ENCODE measurements around the gene ARID1B. TPM values are rescaled to one million over a fixed set of nuclear protein-coding genes. Genes with fewer than 3 reads are reported as not detected.

The ARID1B gene
- total and polyA plus RNA-seq, 2 of the 4 experiments (the other 2 are of a cell fraction), result 14.5 to 20.1 TPM

DNA sequence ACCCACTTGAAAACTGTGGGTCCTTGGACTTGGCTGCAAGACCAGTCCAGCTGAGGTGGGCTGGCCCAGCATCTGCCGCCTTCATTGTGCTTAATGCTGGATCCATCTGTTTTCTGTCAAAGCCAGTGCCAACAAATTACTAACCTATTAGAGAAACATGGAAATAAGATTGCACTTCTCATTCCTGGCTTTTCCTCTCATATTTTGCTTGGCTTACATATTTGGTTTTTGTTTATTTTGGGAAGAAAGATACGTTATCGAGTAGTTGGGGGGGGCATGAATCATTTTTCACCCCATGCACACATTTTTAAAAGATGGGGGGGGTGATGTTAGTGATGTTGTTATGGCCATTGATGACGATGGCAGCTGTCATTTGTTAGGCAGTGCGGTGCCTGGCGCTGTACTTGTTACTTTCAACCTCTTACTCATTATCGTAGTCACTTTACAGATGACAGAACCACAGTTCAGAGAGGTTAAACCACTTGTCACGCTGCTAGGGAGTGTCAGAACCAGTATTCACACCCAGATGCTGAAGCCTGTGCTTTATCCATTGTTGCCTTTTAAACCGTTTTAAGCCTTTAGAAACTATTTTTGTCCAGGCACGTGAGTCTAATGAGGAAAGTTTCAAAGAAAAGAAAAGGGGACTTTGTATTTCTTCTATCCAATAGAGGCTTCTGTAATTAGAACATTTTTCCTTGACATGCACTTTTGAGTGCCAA, 366.2 kb downstream of the ARID1B start (continued):
- TF ChIP-seq RFX5 (IDR thresholded peaks at IDR 0.05; ENCODE audit: low read depth, low read length) (no peak), SMC3 (IDR thresholded peaks at IDR 0.05; ENCODE audit: low read depth, low read length) (no peak)

DNA sequence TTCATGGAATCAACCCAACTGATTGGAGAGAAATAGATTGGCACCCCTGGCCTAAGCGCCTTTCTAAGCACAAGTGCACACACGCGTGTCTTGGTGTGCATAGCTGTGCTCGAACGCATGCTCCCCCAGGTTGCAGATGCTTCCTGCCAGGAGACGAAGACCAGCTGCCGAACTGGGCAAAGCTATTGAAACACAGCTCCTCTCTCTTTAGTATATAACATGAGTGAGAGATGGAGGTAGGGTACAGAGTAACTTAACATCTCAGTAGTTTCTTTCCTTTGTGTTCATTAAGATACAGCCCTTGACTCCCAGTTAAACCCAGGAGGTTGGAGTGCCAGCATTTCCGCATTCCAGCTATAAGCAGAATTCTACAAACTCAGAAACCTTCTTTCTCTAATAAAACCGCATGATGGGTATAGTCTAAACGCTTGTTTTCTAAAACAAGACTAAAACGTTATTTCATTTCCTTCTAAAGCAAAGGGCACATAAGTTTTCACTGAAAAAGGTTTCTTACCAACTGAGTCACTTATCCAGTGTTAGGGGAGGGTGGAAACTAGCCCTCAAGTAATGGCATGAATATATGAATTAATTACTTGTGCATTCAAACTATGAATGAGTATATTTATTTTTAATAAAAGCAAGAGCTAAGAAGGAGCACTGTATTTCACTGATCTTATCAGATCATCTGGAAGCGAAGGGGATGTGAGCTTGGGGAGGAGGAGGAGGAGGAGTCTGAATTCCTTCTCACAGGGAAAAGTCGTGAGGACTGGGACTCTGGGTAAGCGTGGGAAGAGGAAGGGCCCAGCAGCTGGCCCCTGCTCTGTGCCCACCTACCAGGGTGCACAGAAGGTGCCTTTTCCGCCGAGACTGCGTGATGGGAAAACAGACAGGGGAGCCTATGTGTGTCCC, 367.0 kb downstream of the ARID1B start:
- Histone ChIP-seq H2AFZ (replicated peaks; ENCODE audit: low read length, poor library complexity) (no peak overlapping the region), H3K27ac (ENCODE audit: insufficient read depth, low read length) (peak overlapping the region; percentile 75), H2AK5ac (ENCODE audit: low read depth, low read length) (peak overlapping the region; percentile 71), H4K20me1 (ENCODE audit: insufficient read depth, low read length) (no peaks in the 10 kb centered on the region; the same call in 1 of the 2 replicates), H4K91ac (ENCODE audit: insufficient read depth, low read depth, low read length) (peak overlapping the region; percentile 60), H3K23ac (ENCODE audit: low read depth, low read length) (peak overlapping the region; percentile 1), H2BK5ac (ENCODE audit: low read depth, low read length, poor library complexity, severe bottlenecking) (peak overlapping the region; percentile 56), H3K4me2 (ENCODE audit: low read depth, low read length) (peak overlapping the region; percentile 67), H2BK15ac (ENCODE audit: low read depth, low read length) (0 out of 3 replicates have a peak overlapping the region, but pooled peaks have one; percentile 18), H3K4me1 (ENCODE audit: control insufficient read depth, insufficient read depth, low read length) (peaks cover 33% of the 10 kb centered on the region), H3K4ac (ENCODE audit: low read depth, low read length) (peak overlapping the region; percentile 63), H4K8ac (ENCODE audit: low read depth in 2 of 2, low read length in 2 of 2) (peak overlapping the region; percentile 7 to 58), H2BK120ac (ENCODE audit: low read depth, low read length) (peak overlapping the region; percentile 45), H3K56ac (ENCODE audit: extremely low read depth, insufficient read depth, low read length) (no peak overlapping the region), H2AK9ac (replicated peaks; ENCODE audit: low read depth, low read length, poor library complexity) (no peak overlapping the region), H2BK20ac (ENCODE audit: low read depth, low read length) (peak overlapping the region; percentile 40; the same call in 1 of the 2 replicates), H3K9me1 (ENCODE audit: insufficient read depth, low read length) (peaks cover 23% of the 10 kb centered on the region; the same call in 1 of the 2 replicates), H3K18ac (ENCODE audit: low read depth, low read length) (peak overlapping the region; percentile 66), H3K14ac (replicated peaks; ENCODE audit: low read depth, low read length) (peak overlapping the region; percentile 62; the same call in 1 of the 2 replicates), H3K4me3 (ENCODE audit: insufficient read depth, low read depth, low read length) (no peak overlapping the region), H3K9me3 (ENCODE audit: control insufficient read depth, insufficient read depth, low read length) (no peaks in the 10 kb centered on the region), H3K36me3 (ENCODE audit: control insufficient read depth, insufficient read depth, low read length) (peaks cover 7% of the 10 kb centered on the region), H4K5ac (ENCODE audit: low read depth, low read length) (peak overlapping the region; percentile 62), H3K79me1 (ENCODE audit: low read depth in 1 of 2, low read length in 2 of 2) (peaks cover 2 to 24% of the 10 kb centered on the region in 2 experiments; a peak in 2 of 4 replicates), H3K27me3 (ENCODE audit: control insufficient read depth, insufficient read depth, low read length) (no peaks in the 10 kb centered on the region), H3K9ac (ENCODE audit: low read depth, low read length) (no peak overlapping the region)
- dilution Hi-C loops (cut with HindIII; ENCODE audit: low sequenced_read_pairs, unreplicated experiment) (no loop called here), intact Hi-C loops (cut with micrococcal nuclease) (no loop called here), in situ Hi-C loops (cut with MboI; ENCODE audit: low sequenced_read_pairs) (no loop called here)
- DNase-seq, result peak; percentile 70
- 80% methylated on average over 2 of the region's 17 CpGs; no CpG with 5 or more reads in 1 of the 2 experiments for WGBS, 2 experiments (ENCODE audit: extremely low coverage in 2 of 2, insufficient read length in 1 of 2)
- TF ChIP-seq, protein P1, sequence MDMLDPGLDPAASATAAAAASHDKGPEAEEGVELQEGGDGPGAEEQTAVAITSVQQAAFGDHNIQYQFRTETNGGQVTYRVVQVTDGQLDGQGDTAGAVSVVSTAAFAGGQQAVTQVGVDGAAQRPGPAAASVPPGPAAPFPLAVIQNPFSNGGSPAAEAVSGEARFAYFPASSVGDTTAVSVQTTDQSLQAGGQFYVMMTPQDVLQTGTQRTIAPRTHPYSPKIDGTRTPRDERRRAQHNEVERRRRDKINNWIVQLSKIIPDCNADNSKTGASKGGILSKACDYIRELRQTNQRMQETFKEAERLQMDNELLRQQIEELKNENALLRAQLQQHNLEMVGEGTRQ (IDR thresholded peaks at IDR 0.05; ENCODE audit: low read depth, low read length), result no peak
- TF ChIP-seq RAD21 (IDR thresholded peaks at IDR 0.05; ENCODE audit: low read length) (no peak), CEBPB (IDR thresholded peaks at IDR 0.05; ENCODE audit: low read depth, low read length) (no peak), BHLHE40 (IDR thresholded peaks at IDR 0.05; ENCODE audit: low read depth, low read length) (no peak), FOS (IDR thresholded peaks at IDR 0.05; ENCODE audit: low read depth, low read length) (no peak), MXI1 (IDR thresholded peaks at IDR 0.05; ENCODE audit: borderline replicate concordance, low read depth, low read length) (no peak), POLR2A (IDR thresholded peaks at IDR 0.05; ENCODE audit: low read depth, low read length) (0 out of 2 replicates have a peak, but pooled peaks have one; percentile 23)
- TF ChIP-seq, protein P2, sequence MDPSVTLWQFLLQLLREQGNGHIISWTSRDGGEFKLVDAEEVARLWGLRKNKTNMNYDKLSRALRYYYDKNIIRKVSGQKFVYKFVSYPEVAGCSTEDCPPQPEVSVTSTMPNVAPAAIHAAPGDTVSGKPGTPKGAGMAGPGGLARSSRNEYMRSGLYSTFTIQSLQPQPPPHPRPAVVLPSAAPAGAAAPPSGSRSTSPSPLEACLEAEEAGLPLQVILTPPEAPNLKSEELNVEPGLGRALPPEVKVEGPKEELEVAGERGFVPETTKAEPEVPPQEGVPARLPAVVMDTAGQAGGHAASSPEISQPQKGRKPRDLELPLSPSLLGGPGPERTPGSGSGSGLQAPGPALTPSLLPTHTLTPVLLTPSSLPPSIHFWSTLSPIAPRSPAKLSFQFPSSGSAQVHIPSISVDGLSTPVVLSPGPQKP (IDR thresholded peaks at IDR 0.05; ENCODE audit: borderline replicate concordance, low read depth, low read length), result no peak
- peak; percentile 5 for ATAC-seq (ENCODE audit: low read depth)
- ChIA-PET POLR2A (ENCODE audit: unreplicated experiment) (no interaction called here), CTCF (interaction anchor here (0.7 kb wide), 1 partner anchor 9 kb away, joined by 3 read pairs; no protein-coding TSS in a partner anchor)
- no TSS peak for BruUV-seq (replicated peaks)

Measured in IMR-90 (cell line).